Epithelial cell of esophagus (primary cell): ENCODE measurements around the gene NAB2.

Experiments used
- DNase-seq: peaks from one replicate; pipeline ENCODE4 v3.0.0; 2010; ENCODE audit warnings: low read depth
- H3K4me3 ChIP-seq: 2 replicates; pipeline ENCODE4 v1.5.1; 2011; ENCODE audit warnings: mild to moderate bottlenecking, low read length, control low read depth
- TF ChIP-seq, protein P1 (sequence below): IDR thresholded peaks from 2 replicates; pipeline ENCODE4 v1.5.1; 2011; ENCODE audit warnings: low read depth, mild to moderate bottlenecking, low read length, control low read depth, inconsistent platforms; ENCODE audit not compliant: insufficient read depth; ENCODE audit errors: missing control alignments

NAB2 gene

GRCh38 chr12:57091638-57092528 lies 3.0 kb downstream of the NAB2 start:
- TF ChIP-seq, protein P1, sequence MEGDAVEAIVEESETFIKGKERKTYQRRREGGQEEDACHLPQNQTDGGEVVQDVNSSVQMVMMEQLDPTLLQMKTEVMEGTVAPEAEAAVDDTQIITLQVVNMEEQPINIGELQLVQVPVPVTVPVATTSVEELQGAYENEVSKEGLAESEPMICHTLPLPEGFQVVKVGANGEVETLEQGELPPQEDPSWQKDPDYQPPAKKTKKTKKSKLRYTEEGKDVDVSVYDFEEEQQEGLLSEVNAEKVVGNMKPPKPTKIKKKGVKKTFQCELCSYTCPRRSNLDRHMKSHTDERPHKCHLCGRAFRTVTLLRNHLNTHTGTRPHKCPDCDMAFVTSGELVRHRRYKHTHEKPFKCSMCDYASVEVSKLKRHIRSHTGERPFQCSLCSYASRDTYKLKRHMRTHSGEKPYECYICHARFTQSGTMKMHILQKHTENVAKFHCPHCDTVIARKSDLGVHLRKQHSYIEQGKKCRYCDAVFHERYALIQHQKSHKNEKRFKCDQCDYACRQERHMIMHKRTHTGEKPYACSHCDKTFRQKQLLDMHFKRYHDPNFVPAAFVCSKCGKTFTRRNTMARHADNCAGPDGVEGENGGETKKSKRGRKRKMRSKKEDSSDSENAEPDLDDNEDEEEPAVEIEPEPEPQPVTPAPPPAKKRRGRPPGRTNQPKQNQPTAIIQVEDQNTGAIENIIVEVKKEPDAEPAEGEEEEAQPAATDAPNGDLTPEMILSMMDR, result no peak
- H3K4me3 ChIP-seq, result no peak overlapping the region
- no peak for DNase-seq

- no peak for DNase-seq
- TF ChIP-seq, protein P1, result no peak
- H3K4me3 ChIP-seq, result peak overlapping the region; percentile 2
These were observed 3.6 kb downstream of the NAB2 start for GRCh38 chr12:57092529-57092862.

GRCh38 chr12:57092876-57093414 lies 4.0 kb downstream of the NAB2 start:
- TF ChIP-seq, protein P1, result no peak
- DNase-seq, result no peak
- peak overlapping the region; percentile 2 for H3K4me3 ChIP-seq

DNA sequence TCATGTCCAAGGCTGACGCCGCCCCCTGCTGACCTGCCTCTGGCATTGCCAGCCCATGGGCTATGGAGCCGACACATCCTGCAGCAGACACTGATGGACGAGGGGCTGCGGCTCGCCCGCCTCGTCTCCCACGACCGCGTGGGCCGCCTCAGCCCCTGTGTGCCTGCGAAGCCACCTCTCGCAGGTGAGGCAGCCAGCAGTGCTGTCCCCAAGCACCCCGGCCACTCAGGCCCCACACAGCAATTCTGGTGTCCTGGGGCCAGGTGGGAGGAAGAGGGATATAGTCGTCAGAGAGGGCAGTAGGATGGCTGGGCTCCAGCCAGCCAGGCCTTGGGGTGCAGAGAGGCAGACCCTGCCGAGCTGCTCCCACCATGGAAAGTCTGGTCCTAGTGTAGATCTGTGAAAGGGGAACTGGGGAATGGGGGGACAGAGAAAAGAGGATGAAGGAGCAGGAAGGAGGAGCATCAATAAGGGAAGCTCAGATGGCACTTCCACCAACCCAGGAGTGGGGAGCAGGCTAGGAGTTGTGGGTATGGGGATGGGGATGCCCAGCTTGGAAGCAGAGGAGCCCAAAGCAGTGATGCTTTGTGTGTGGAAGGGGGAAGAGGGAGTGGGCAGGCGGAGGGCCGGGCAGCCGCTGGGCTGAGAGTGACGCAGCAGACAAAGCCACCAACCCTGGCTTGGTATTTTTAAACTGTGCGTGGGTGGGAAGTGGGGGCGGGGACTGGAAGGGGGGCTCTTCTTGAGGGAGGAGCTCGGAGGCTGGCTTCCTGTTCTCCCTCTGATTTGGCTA lies 4.7 kb downstream of the NAB2 start:
- TF ChIP-seq, protein P1, result peak; percentile 55
- H3K4me3 ChIP-seq, result peak overlapping the region; percentile 11

GRCh38 chr12:57094208-57095160 lies 5.6 kb downstream of the NAB2 start:
- TF ChIP-seq, protein P1, result no peak
- DNase-seq, result no peak
- H3K4me3 ChIP-seq, result no peak overlapping the region

More for the DNA sequence above, 4.7 kb downstream of the NAB2 start:
- peak; percentile 83 for DNase-seq

DNA sequence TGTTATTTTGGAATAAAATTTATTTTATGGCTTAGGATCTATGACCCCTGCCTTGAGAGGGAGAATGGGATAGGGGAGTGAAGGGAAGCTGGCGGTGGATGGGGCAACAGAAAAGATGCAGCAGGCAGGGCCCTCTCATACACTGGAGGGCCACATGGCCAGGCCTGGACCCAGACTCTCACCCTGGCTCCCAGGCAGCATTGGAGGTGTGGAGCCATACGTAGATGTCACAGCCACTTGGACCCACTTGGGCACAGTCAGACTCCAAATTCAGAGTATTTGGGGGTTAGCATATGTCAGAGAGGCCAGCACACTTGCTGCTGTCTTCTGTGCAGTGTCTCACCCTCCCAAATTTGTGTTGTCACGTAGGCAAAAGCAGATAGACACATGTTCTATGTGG lies 6.5 kb downstream of the NAB2 start:
- no peak for DNase-seq
- TF ChIP-seq, protein P1, result no peak
- no peak overlapping the region for H3K4me3 ChIP-seq
